ENCODE data around the gene JCHAIN. TPM values are rescaled to one million over a fixed set of nuclear protein-coding genes. Genes with fewer than 3 reads are reported as not detected.

JCHAIN gene
- total and polyA plus RNA-seq, 2 of the 8 experiments (the other 6 are each of a cell fraction or from before 2014, with no cell fraction given), result not detected

- H4K91ac ChIP-seq (replicated peaks; ENCODE audit: insufficient read length, low read length), result no peak overlapping the region
- H3K27ac ChIP-seq (ENCODE audit: low read depth, low read length), result no peak overlapping the region
- no peak overlapping the region for H4K5ac ChIP-seq (ENCODE audit: insufficient read length, low read depth, low read length)
- H4K20me1 ChIP-seq (replicated peaks in 1 of 2; ENCODE audit: control insufficient read depth in 1 of 2, insufficient read depth in 2 of 2, low read length in 2 of 2), result no peaks in the 10 kb centered on the region
- no peaks in the 10 kb centered on the region for H3K79me2 ChIP-seq (ENCODE audit: control insufficient read depth in 1 of 2, insufficient read depth in 2 of 2, low read length in 2 of 2)
- CTCF ChIA-PET (ENCODE audit: partially characterized antibody), result interaction anchor here (0.6 kb wide), 1 partner anchor 82 kb away, joined by 3 read pairs; no protein-coding TSS in a partner anchor
- no peak overlapping the region for H3K9ac ChIP-seq (replicated peaks in 1 of 4; ENCODE audit: extremely low read depth in 1 of 4, low read depth in 3 of 4, low read length in 3 of 4)
- POLR2A ChIA-PET (ENCODE audit: partially characterized antibody), result no interaction called here
- no peak overlapping the region for H3K56ac ChIP-seq (replicated peaks; ENCODE audit: insufficient read length, low read depth, low read length)
- DNase-seq (ENCODE audit: low read depth in 1 of 2, low spot score in 2 of 2), result no peak
- H3K4me1 ChIP-seq (replicated peaks in 1 of 4; ENCODE audit: control insufficient read depth in 3 of 4, insufficient read depth in 4 of 4, low read length in 3 of 4), result no peaks in the 10 kb centered on the region
- H3K4me3 ChIP-seq (ENCODE audit: extremely low read depth in 1 of 4, insufficient read depth in 2 of 4, low read depth in 3 of 4, low read length in 4 of 4), result no peak overlapping the region
- H2BK20ac ChIP-seq (ENCODE audit: low read length), result no peak overlapping the region
- no peak overlapping the region for H3K23ac ChIP-seq (ENCODE audit: insufficient read length)
- no peak overlapping the region for H2BK5ac ChIP-seq (ENCODE audit: low read depth, low read length)
- no peaks in the 10 kb centered on the region; the same call in 1 of the 2 replicates for H3K23me2 ChIP-seq (ENCODE audit: low read depth, low read length)
- H3K79me1 ChIP-seq (ENCODE audit: low read depth, low read length), result no peaks in the 10 kb centered on the region
- H3K14ac ChIP-seq (ENCODE audit: insufficient read length), result no peak overlapping the region
- H3K36me3 ChIP-seq (ENCODE audit: control insufficient read depth in 2 of 4, insufficient read depth in 4 of 4, low read length in 3 of 4), result no peaks in the 10 kb centered on the region
- H3K9me3 ChIP-seq (ENCODE audit: insufficient read depth in 2 of 2, low read depth in 1 of 2, low read length in 1 of 2), result no peaks in the 10 kb centered on the region
- no peak overlapping the region for H2BK120ac ChIP-seq (replicated peaks; ENCODE audit: low read depth, low read length)
- no peak overlapping the region for H2AFZ ChIP-seq (ENCODE audit: low read length)
- H3K27me3 ChIP-seq (replicated peaks in 1 of 4; ENCODE audit: control insufficient read depth in 3 of 4, extremely low read depth in 1 of 4, insufficient read depth in 3 of 4, low read length in 3 of 4), result no peaks in the 10 kb centered on the region
- H3K4me2 ChIP-seq (ENCODE audit: insufficient read depth in 1 of 2, low read depth in 2 of 2, low read length in 2 of 2), result no peak overlapping the region
- H2BK15ac ChIP-seq (ENCODE audit: low read length), result no peak overlapping the region
- H3K18ac ChIP-seq (ENCODE audit: extremely low read depth, low read length), result no peak overlapping the region
- H4K8ac ChIP-seq (ENCODE audit: extremely low read depth, insufficient read depth, low read length), result no peak overlapping the region
- no peak for FAIRE-seq
- H2BK12ac ChIP-seq (ENCODE audit: low read depth, low read length), result no peak overlapping the region
- H3K4ac ChIP-seq (replicated peaks; ENCODE audit: insufficient read length, low read depth, low read length), result no peak overlapping the region
- 96% methylated on average over 3 of the region's 3 CpGs; no CpG with 5 or more reads in 1 of the 2 experiments for WGBS, 2 experiments (ENCODE audit: extremely low coverage in 1 of 2, insufficient coverage in 1 of 2, insufficient read length in 1 of 2, insufficient replicate concordance in 2 of 2, low coverage in 1 of 2, low lambda C conversion rate in 2 of 2, missing lambda C conversion rate in 1 of 2)
- H2AK5ac ChIP-seq (ENCODE audit: low read depth, low read length), result no peak overlapping the region
- no peak for TF ChIP-seq PHF8 (conservative IDR thresholded peaks at IDR 0.05; ENCODE audit: low read depth, low read length)
- TF ChIP-seq ASH2L (IDR thresholded peaks at IDR 0.05; ENCODE audit: low read length), result no peak
- TF ChIP-seq NANOG (IDR thresholded peaks at IDR 0.05; ENCODE audit: insufficient read depth, low read depth, low read length, poor library complexity, severe bottlenecking), result no peak
- TF ChIP-seq JUN (IDR thresholded peaks at IDR 0.05; ENCODE audit: low read depth, low read length), result no peak
- no peak for TF ChIP-seq GABPA (IDR thresholded peaks at IDR 0.05; ENCODE audit: borderline replicate concordance, insufficient read depth, low read length)
- no peak for TF ChIP-seq BACH1 (IDR thresholded peaks at IDR 0.05; ENCODE audit: low read length)
- TF ChIP-seq EP300 (IDR thresholded peaks at IDR 0.05; ENCODE audit: borderline replicate concordance in 1 of 2, low read depth in 2 of 2, low read length in 2 of 2), result no peak
- TF ChIP-seq EGR1 (IDR thresholded peaks at IDR 0.05; ENCODE audit: borderline replicate concordance, low read depth, low read length), result no peak
- no peak for TF ChIP-seq SRF (IDR thresholded peaks at IDR 0.05; ENCODE audit: low read depth, low read length)
- TF ChIP-seq GTF2F1 (IDR thresholded peaks at IDR 0.05; ENCODE audit: borderline replicate concordance, low read depth, low read length), result no peak
- no peak for TF ChIP-seq HDAC2 (IDR thresholded peaks at IDR 0.05; ENCODE audit: borderline replicate concordance in 1 of 2, low read depth in 2 of 2, low read length in 2 of 2)
- TF ChIP-seq RAD21 (IDR thresholded peaks at IDR 0.05 in 1 of 2, conservative IDR thresholded peaks at IDR 0.05 in 1 of 2; ENCODE audit: low read depth in 2 of 2, low read length in 2 of 2), result no peak
- no peak for TF ChIP-seq CBX5 (IDR thresholded peaks at IDR 0.05; ENCODE audit: low read depth, low read length)
These were observed 58.9 kb downstream of the JCHAIN start for GRCh38 chr4:70607334-70607853.

Measured in H1 (cell line).